EL (cell line): ENCODE data around the gene ARAP2.

Experiments
- DNase-seq: peaks from one replicate; pipeline ENCODE4 v3.0.0-alpha.2; 2016

The ARAP2 gene

GRCh38 chr4:36244257-36245082, at the start of gene ARAP2:
Gene ARAP2 (minus strand): TSS chr4:36244514. CDS start chr4:36229486, 15,028 bp downstream.
- DNase-seq, result no peak

- no peak for DNase-seq
Observed at GRCh38 chr4:36292556-36293188, 48.4 kb upstream of the ARAP2 start.

- DNase-seq, result no peak
Observed at GRCh38 chr4:36290641-36291040, 46.3 kb upstream of the ARAP2 start.

- no peak for DNase-seq
Observed at GRCh38 chr4:36288731-36289426, 44.6 kb upstream of the ARAP2 start.

- no peak for DNase-seq
Observed at GRCh38 chr4:36286481-36286871, 42.2 kb upstream of the ARAP2 start.

GRCh38 chr4:36285784-36286480, 41.6 kb upstream of the ARAP2 start:
- no peak for DNase-seq

- DNase-seq, result no peak
Observed at GRCh38 chr4:36283912-36284465, 39.7 kb upstream of the ARAP2 start.

- DNase-seq, result no peak
Observed at GRCh38 chr4:36282503-36283030, 38.3 kb upstream of the ARAP2 start.

GRCh38 chr4:36281384-36282106, 37.2 kb upstream of the ARAP2 start, which contains the start of gene DTHD1:
Gene DTHD1 (plus strand): TSS chr4:36281616. CDS start chr4:36281759, 143 bp downstream.
- no peak for DNase-seq

- DNase-seq, result no peak
Observed at GRCh38 chr4:36280555-36280954, 36.2 kb upstream of the ARAP2 start.

GRCh38 chr4:36278789-36279188, 34.5 kb upstream of the ARAP2 start:
- DNase-seq, result no peak

- DNase-seq, result no peak
Observed at GRCh38 chr4:36277533-36277932, 33.2 kb upstream of the ARAP2 start.

- no peak for DNase-seq
Observed at GRCh38 chr4:36274158-36274557, 29.8 kb upstream of the ARAP2 start.

- DNase-seq, result no peak
Observed at GRCh38 chr4:36273276-36273675, 29.0 kb upstream of the ARAP2 start.

- no peak for DNase-seq
Observed at GRCh38 chr4:36269533-36270173, 25.3 kb upstream of the ARAP2 start.

- DNase-seq, result no peak
Observed at GRCh38 chr4:36269101-36269500, 24.8 kb upstream of the ARAP2 start.

- DNase-seq, result no peak
Observed at GRCh38 chr4:36267486-36268268, 23.4 kb upstream of the ARAP2 start.

- no peak for DNase-seq
Observed at GRCh38 chr4:36264207-36264826, 20.0 kb upstream of the ARAP2 start.

GRCh38 chr4:36260731-36261130, 16.4 kb upstream of the ARAP2 start:
- no peak for DNase-seq

- DNase-seq, result no peak
Observed at GRCh38 chr4:36256398-36256891, 12.1 kb upstream of the ARAP2 start.
